Breast epithelium (tissue), 3 donors: Measurements from ENCODE around the gene SLC12A7.

ENCODE experiments used
- POLR2A ChIP-seq: fragments of 450-650 bp; IDR thresholded peaks from one replicate; pipeline ENCODE4 v1.6.1; 2016; ENCODE audit warnings: antibody characterized with exemption, mild to moderate bottlenecking, moderate library complexity
- POLR2AphosphoS5 ChIP-seq, 3 donors: sonication (generic); formaldehyde crosslinking; IDR thresholded peaks; one replicate each; pipeline ENCODE4 v1.6.1; 2017; ENCODE audit warnings: antibody characterized with exemption in 3 of 3
- TF ChIP-seq, protein P1 (sequence below), 3 donors: fragments of 450-650 bp; IDR thresholded peaks; one replicate each; pipeline ENCODE4 v1.5.1; 2016 to 2017; ENCODE audit warnings: antibody characterized with exemption in 3 of 3, mild to moderate bottlenecking in 3 of 3, moderate library complexity in 3 of 3

GRCh38 chr5:1118231-1118698 lies 6.4 kb upstream of the SLC12A7 start:
- TF ChIP-seq, protein P1, sequence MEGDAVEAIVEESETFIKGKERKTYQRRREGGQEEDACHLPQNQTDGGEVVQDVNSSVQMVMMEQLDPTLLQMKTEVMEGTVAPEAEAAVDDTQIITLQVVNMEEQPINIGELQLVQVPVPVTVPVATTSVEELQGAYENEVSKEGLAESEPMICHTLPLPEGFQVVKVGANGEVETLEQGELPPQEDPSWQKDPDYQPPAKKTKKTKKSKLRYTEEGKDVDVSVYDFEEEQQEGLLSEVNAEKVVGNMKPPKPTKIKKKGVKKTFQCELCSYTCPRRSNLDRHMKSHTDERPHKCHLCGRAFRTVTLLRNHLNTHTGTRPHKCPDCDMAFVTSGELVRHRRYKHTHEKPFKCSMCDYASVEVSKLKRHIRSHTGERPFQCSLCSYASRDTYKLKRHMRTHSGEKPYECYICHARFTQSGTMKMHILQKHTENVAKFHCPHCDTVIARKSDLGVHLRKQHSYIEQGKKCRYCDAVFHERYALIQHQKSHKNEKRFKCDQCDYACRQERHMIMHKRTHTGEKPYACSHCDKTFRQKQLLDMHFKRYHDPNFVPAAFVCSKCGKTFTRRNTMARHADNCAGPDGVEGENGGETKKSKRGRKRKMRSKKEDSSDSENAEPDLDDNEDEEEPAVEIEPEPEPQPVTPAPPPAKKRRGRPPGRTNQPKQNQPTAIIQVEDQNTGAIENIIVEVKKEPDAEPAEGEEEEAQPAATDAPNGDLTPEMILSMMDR (IDR thresholded peaks at IDR 0.05): no peak
- TF ChIP-seq POLR2AphosphoS5 (IDR thresholded peaks at IDR 0.05) (no peak), POLR2A (no peak)
